HEK293 (cell line): ENCODE measurements around the gene NMNAT2.

ENCODE experiments used
- CTCF ChIA-PET: fragments of 350-600 bp; formaldehyde crosslinking; extraction: SDS; loops from one replicate; lab custom pipeline; 2021; ENCODE audit warnings: antibody characterized with exemption; lab: Yijun Ruan, JAX
- POLR2A ChIA-PET: fragments of 300-600 bp; formaldehyde crosslinking; extraction: SDS; loops from one replicate; lab custom pipeline; 2020; ENCODE audit warnings: antibody characterized with exemption, inconsistent platforms; lab: Yijun Ruan, JAX
- H3K27ac ChIP-seq: fragments of 200-500 bp; sonication (Bioruptor generic); 2 replicates; pipeline ENCODE4 v1.5.1; 2014; ENCODE audit warnings: low read depth, low read length, control low read depth, inconsistent platforms; ENCODE audit errors: extremely low read depth
- H3K36me3 ChIP-seq, 2 experiments: fragments of 200-500 bp in 1 of 2; sonication (Bioruptor generic) in 1 of 2; 1 replicate in 1 of 2; 2 replicates in 1 of 2; pipeline ENCODE4 v1.5.1; 2014 to 2017; ENCODE audit warnings: inconsistent platforms in 2 of 2, low read length in 2 of 2; ENCODE audit not compliant: control insufficient read depth in 2 of 2, insufficient read depth in 1 of 2
- H3K4me1 ChIP-seq: fragments of 200-500 bp; sonication (Bioruptor generic); 2 replicates; pipeline ENCODE4 v1.5.1; 2014; ENCODE audit warnings: mild to moderate bottlenecking, low read length, inconsistent platforms; ENCODE audit not compliant: control insufficient read depth, insufficient read depth
- H3K4me3 ChIP-seq: 2 replicates; pipeline ENCODE4 v1.5.1; 2011; ENCODE audit warnings: low read depth, mild to moderate bottlenecking, control low read depth, low read length, moderate library complexity
- H3K9me3 ChIP-seq: fragments of 200-500 bp; sonication (Bioruptor generic); 2 replicates; pipeline ENCODE4 v1.5.1; 2014; ENCODE audit warnings: low read depth, low read length, inconsistent platforms; ENCODE audit not compliant: control insufficient read depth, insufficient read depth
- GFI1B ChIP-seq: fragments of 450-650 bp; formaldehyde crosslinking; IDR thresholded peaks from 2 replicates; pipeline ENCODE4 v1.5.1; 2016; ENCODE audit warnings: missing biosample characterization, missing genetic modification characterization
- HOXD13 ChIP-seq: sonication (generic); formaldehyde crosslinking; IDR thresholded peaks from 2 replicates; pipeline ENCODE4 v1.8.0; 2022; ENCODE audit warnings: missing genetic modification reagents, borderline replicate concordance
- REPIN1 ChIP-seq: fragments of 450-650 bp; formaldehyde crosslinking; IDR thresholded peaks from 2 replicates; pipeline ENCODE4 v1.5.1; 2017; ENCODE audit warnings: missing biosample characterization, missing genetic modification characterization, low read depth
- TRIM28 ChIP-seq: IDR thresholded peaks from 2 replicates; pipeline ENCODE4 v1.6.1; 2011; ENCODE audit warnings: low read length, control low read depth, borderline replicate concordance
- ZFHX2 ChIP-seq: fragments of 450-650 bp; formaldehyde crosslinking; conservative IDR thresholded peaks from 2 replicates; pipeline ENCODE4 v1.5.1; 2016; ENCODE audit warnings: missing biosample characterization, missing genetic modification characterization
- ZFP37 ChIP-seq: fragments of 450-650 bp; formaldehyde crosslinking; IDR thresholded peaks from 2 replicates; pipeline ENCODE4 v1.5.1; 2016; ENCODE audit warnings: missing biosample characterization, missing genetic modification characterization
- ZFP41 ChIP-seq: fragments of 450-650 bp; formaldehyde crosslinking; IDR thresholded peaks from 2 replicates; pipeline ENCODE4 v1.5.1; 2016; ENCODE audit warnings: missing biosample characterization, missing genetic modification characterization, borderline replicate concordance
- ZIC2 ChIP-seq: fragments of 450-650 bp; formaldehyde crosslinking; IDR thresholded peaks from 2 replicates; pipeline ENCODE4 v1.5.1; 2016; ENCODE audit warnings: missing biosample characterization, missing genetic modification characterization
- ZNF37A ChIP-seq: fragments of 450-650 bp; IDR thresholded peaks from 2 replicates; pipeline ENCODE4 v1.5.1; 2018; ENCODE audit warnings: missing biosample characterization, missing genetic modification characterization
- ZNF404 ChIP-seq: fragments of 450-650 bp; formaldehyde crosslinking; IDR thresholded peaks from 2 replicates; pipeline ENCODE4 v1.5.1; 2017; ENCODE audit warnings: missing biosample characterization, missing genetic modification characterization
- ZNF48 ChIP-seq: fragments of 450-650 bp; formaldehyde crosslinking; IDR thresholded peaks from 2 replicates; pipeline ENCODE4 v1.5.1; 2016; ENCODE audit warnings: missing biosample characterization, missing genetic modification characterization
- ZNF510 ChIP-seq: fragments of 450-650 bp; formaldehyde crosslinking; IDR thresholded peaks from 2 replicates; pipeline ENCODE4 v1.5.1; 2018; ENCODE audit warnings: mild to moderate bottlenecking, missing genetic modification characterization, missing biosample characterization; ENCODE audit not compliant: insufficient replicate concordance
- ZNF623 ChIP-seq: fragments of 450-650 bp; formaldehyde crosslinking; IDR thresholded peaks from 2 replicates; pipeline ENCODE4 v1.5.1; 2016; ENCODE audit warnings: missing biosample characterization, missing genetic modification characterization
- ZNF629 ChIP-seq: fragments of 450-650 bp; formaldehyde crosslinking; IDR thresholded peaks from 2 replicates; pipeline ENCODE4 v1.5.1; 2017; ENCODE audit warnings: missing biosample characterization, missing genetic modification characterization
- ZNF658 ChIP-seq: fragments of 450-650 bp; formaldehyde crosslinking; IDR thresholded peaks from 2 replicates; pipeline ENCODE4; 2016; ENCODE audit warnings: missing biosample characterization, missing genetic modification characterization
- ZNF670 ChIP-seq: fragments of 450-650 bp; formaldehyde crosslinking; IDR thresholded peaks from 2 replicates; pipeline ENCODE4 v1.5.1; 2016; ENCODE audit warnings: missing biosample characterization, missing genetic modification characterization, low read depth
- ZNF677 ChIP-seq: fragments of 450-650 bp; IDR thresholded peaks from 2 replicates; pipeline ENCODE4 v1.5.0; 2018; ENCODE audit warnings: missing biosample characterization, mild to moderate bottlenecking, missing genetic modification characterization, moderate library complexity
- ZSCAN23 ChIP-seq: fragments of 450-650 bp; formaldehyde crosslinking; IDR thresholded peaks from 2 replicates; pipeline ENCODE4 v1.5.1; 2016; ENCODE audit warnings: missing biosample characterization, missing genetic modification characterization
- ZSCAN30 ChIP-seq: fragments of 450-650 bp; IDR thresholded peaks from 2 replicates; pipeline ENCODE4 v1.5.1; 2018; ENCODE audit warnings: missing biosample characterization, mild to moderate bottlenecking, missing genetic modification characterization, moderate library complexity
- TF ChIP-seq, protein P1 (sequence below): fragments of 450-650 bp; formaldehyde crosslinking; conservative IDR thresholded peaks from 2 replicates; pipeline ENCODE4 v1.5.1; 2016; ENCODE audit warnings: low read depth, missing biosample characterization, missing genetic modification characterization
- TF ChIP-seq, protein P2 (sequence below): fragments of 450-650 bp; formaldehyde crosslinking; IDR thresholded peaks from 2 replicates; pipeline ENCODE4 v1.5.1; 2017; ENCODE audit warnings: missing biosample characterization, missing genetic modification characterization

Gene NMNAT2

DNA sequence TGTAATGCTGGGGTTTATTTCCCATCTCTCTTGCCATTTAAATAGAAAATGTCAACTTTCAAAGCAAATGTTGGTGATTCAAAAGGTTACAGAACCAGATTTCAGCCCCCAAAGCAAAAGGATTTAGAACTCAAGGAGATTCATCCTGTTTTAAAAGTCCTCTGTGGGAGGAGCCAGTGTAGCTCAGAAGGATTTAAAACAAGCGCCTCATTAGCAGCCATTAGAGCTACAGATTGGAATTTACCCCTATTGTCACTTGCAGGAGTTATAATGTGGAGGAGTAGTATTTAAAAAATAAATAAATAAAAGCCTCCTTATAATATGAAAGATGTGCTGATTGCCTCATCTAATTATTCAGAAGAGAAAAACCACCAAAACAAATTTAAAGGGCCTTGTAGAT lies 124.3 kb downstream of the NMNAT2 start (continued):
- no peak for TF ChIP-seq ZSCAN23
- TF ChIP-seq TRIM28: no peak
- no peak for TF ChIP-seq ZFP37 (tag by site-specific recombination)
- TF ChIP-seq GFI1B (tag by site-specific recombination): no peak
- no peak for TF ChIP-seq ZNF658
- TF ChIP-seq, all 188 proteins: peak for 0

DNA sequence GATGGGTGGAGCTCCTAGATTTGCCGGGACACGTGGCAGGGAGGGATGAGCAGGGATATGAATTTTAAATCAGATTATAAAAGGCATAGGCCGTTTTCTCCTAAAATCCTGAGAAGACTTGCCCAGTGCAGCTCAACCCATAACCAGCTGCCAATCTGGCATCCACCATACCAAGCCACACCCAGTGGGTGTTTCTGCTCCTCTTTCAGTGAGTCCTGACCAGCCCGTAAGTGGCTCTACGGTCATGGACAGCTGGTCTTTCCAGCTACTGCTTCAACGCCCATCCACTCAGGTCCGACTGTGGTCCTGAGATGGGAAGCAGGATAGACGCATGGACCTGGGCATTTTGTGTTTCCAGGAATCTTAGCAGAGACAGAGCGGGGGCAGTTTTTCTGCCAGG lies 124.9 kb downstream of the NMNAT2 start:
- POLR2A ChIA-PET: no interaction called here
- TF ChIP-seq HOXD13 (no peak), ZIC2 (tag by site-specific recombination) (no peak), ZNF677 (tag by site-specific recombination) (no peak), ZSCAN30 (tag by site-specific recombination) (no peak), ZNF629 (tag by site-specific recombination) (no peak), ZNF670 (tag by site-specific recombination) (no peak), ZFP37 (tag by site-specific recombination) (no peak), ZSCAN23 (no peak), ZFP41 (no peak), ZNF37A (tag by site-specific recombination) (no peak), ZNF48 (no peak), ZNF623 (tag by site-specific recombination) (no peak), ZNF404 (no peak), REPIN1 (tag by site-specific recombination) (no peak)
- TF ChIP-seq, protein P1, sequence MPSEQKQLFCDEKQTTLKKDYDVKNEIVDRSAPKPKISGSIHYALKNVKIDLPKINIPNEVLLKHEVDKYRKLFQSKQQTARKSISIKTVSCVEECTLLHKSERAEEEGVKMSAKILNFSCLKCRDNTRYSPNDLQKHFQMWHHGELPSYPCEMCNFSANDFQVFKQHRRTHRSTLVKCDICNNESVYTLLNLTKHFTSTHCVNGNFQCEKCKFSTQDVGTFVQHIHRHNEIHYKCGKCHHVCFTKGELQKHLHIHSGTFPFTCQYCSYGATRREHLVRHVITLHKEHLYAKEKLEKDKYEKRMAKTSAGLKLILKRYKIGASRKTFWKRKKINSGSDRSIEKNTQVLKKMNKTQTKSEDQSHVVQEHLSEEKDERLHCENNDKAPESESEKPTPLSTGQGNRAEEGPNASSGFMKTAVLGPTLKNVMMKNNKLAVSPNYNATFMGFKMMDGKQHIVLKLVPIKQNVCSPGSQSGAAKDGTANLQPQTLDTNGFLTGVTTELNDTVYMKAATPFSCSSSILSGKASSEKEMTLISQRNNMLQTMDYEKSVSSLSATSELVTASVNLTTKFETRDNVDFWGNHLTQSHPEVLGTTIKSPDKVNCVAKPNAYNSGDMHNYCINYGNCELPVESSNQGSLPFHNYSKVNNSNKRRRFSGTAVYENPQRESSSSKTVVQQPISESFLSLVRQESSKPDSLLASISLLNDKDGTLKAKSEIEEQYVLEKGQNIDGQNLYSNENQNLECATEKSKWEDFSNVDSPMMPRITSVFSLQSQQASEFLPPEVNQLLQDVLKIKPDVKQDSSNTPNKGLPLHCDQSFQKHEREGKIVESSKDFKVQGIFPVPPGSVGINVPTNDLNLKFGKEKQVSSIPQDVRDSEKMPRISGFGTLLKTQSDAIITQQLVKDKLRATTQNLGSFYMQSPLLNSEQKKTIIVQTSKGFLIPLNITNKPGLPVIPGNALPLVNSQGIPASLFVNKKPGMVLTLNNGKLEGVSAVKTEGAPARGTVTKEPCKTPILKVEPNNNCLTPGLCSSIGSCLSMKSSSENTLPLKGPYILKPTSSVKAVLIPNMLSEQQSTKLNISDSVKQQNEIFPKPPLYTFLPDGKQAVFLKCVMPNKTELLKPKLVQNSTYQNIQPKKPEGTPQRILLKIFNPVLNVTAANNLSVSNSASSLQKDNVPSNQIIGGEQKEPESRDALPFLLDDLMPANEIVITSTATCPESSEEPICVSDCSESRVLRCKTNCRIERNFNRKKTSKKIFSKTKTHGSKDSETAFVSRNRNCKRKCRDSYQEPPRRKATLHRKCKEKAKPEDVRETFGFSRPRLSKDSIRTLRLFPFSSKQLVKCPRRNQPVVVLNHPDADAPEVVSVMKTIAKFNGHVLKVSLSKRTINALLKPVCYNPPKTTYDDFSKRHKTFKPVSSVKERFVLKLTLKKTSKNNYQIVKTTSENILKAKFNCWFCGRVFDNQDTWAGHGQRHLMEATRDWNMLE (tag by site-specific recombination): no peak
- TF ChIP-seq, protein P2, sequence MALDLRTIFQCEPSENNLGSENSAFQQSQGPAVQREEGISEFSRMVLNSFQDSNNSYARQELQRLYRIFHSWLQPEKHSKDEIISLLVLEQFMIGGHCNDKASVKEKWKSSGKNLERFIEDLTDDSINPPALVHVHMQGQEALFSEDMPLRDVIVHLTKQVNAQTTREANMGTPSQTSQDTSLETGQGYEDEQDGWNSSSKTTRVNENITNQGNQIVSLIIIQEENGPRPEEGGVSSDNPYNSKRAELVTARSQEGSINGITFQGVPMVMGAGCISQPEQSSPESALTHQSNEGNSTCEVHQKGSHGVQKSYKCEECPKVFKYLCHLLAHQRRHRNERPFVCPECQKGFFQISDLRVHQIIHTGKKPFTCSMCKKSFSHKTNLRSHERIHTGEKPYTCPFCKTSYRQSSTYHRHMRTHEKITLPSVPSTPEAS (tag by site-specific recombination): no peak
- no peaks in the 10 kb centered on the region for H3K4me1 ChIP-seq
- H3K27ac ChIP-seq: no peak overlapping the region
- no peaks in the 10 kb centered on the region for H3K9me3 ChIP-seq
- H3K36me3 ChIP-seq: no peaks in the 10 kb centered on the region
- H3K4me3 ChIP-seq: no peak overlapping the region
- CTCF ChIA-PET: interaction anchor here (1.0 to 1.2 kb wide), 2 partner anchors 8 to 11 kb away, joined by 3 read pairs; no protein-coding TSS in a partner anchor

DNA sequence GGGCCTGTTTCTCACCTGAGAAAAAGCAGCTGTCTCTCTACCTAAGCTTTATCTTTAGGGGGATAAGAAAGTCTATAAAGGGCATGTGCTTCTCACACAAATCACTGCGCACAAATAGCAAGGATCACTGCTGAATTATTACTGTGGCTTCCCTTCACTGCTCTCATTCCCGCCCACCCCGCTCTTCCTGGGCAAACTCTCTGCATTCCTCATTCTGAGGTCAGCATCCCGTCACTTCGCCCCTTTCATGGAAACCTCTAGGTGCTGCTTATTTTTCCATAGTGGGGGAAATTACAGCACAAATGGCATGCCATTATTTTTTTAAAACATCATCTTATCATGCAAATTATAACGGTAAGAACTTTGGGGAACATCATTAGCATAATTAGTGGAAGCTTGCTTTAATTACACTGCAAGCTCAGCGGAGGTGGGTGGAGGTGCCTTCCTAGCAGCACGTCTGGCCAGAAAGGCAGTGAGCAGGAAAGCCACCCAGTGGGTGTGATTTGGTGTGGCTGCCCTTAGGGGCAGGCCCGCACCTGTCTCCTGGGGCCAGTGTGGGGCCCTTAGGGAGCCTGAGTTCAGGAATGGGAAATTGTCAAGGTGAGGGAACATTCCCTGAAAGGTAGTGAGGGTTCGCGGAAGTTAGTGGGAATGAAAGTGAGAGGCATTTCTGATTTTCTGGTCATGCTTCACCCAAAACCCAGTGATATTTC lies 126.2 kb downstream of the NMNAT2 start:
- Histone ChIP-seq H3K9me3 (no peaks in the 10 kb centered on the region), H3K36me3 (no peaks in the 10 kb centered on the region), H3K4me3 (no peak overlapping the region), H3K27ac (no peak overlapping the region), H3K4me1 (no peaks in the 10 kb centered on the region)
- 0 out of 2 replicates have a peak, but pooled peaks have one; percentile 6 for TF ChIP-seq ZFHX2 (tag by site-specific recombination)
- no peak for TF ChIP-seq ZNF510
- ChIA-PET POLR2A (no interaction called here), CTCF (interaction anchor here (2.2 kb wide), 1 partner anchor 10 kb away, joined by 8 read pairs; no protein-coding TSS in a partner anchor)
